Astrocyte of the cerebellum (primary cell): ENCODE results near the gene SPATS1.
"Not testable (repeated sequence)": the region's sequence is repeated elsewhere in the genome, so short reads cannot be mapped to it uniquely, and the experiment has no call there.

Experiments used
- DNase-seq: peaks from one replicate; pipeline ENCODE4 v3.0.0-alpha.2; 2011; ENCODE audit warnings: low read depth
- H3K4me3 ChIP-seq: 2 replicates; pipeline ENCODE4 v1.5.1; 2011; ENCODE audit warnings: mild to moderate bottlenecking, low read depth, low read length, moderate library complexity
- in situ Hi-C: cut with HindIII; loops from 2 replicates; pipeline ENCODE4 v1.10.0; 2017; ENCODE audit warnings: low sequenced_read_pairs
- TF ChIP-seq, protein P1 (sequence below): IDR thresholded peaks from 2 replicates; pipeline ENCODE4 v1.5.1; 2012; ENCODE audit warnings: low read length, low read depth, moderate library complexity, mild to moderate bottlenecking; ENCODE audit errors: missing control alignments

Gene SPATS1

DNA sequence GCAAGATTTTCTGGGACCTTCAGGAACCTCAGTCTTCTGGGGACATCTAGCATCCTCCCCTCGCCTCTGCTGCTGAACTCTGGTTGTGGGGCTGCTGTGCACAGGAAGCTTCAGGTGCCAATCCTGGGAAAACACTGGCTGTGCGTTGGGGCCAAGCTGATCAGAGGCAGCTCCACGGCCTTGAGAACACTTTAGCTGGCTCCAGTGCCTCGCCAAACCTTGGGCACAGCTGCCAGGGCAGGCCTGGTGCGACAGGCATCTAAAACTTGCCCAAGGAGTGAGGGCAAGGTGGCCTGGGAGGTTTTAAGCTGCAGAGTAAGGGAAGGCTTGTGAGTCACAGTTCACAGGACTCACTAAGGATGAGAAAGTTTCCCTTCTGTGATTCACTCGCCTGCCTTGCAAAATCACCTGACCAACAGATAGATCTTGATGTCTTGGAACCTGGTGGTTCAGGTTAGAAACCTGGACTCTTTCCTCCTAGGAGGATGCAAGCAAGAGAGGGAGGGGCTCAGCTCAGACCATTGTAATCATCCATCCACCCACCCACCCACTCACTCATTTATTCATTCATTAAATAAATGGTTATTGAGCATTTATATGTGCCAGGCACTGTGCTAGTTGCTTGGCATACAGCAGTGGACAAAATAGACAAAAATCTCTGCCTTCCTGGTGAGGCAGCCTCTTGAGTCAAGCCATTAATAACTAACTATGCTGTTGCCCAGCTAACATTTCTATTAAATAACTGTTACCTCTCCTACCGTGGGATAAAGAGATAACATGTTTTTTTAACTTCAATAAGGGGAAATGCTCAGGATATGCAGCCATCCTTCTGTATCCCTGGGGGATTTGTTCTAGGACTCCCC lies 2.5 kb upstream of the SPATS1 start:
- in situ Hi-C loops, result no loop called here
- no peak for DNase-seq
- TF ChIP-seq, protein P1, sequence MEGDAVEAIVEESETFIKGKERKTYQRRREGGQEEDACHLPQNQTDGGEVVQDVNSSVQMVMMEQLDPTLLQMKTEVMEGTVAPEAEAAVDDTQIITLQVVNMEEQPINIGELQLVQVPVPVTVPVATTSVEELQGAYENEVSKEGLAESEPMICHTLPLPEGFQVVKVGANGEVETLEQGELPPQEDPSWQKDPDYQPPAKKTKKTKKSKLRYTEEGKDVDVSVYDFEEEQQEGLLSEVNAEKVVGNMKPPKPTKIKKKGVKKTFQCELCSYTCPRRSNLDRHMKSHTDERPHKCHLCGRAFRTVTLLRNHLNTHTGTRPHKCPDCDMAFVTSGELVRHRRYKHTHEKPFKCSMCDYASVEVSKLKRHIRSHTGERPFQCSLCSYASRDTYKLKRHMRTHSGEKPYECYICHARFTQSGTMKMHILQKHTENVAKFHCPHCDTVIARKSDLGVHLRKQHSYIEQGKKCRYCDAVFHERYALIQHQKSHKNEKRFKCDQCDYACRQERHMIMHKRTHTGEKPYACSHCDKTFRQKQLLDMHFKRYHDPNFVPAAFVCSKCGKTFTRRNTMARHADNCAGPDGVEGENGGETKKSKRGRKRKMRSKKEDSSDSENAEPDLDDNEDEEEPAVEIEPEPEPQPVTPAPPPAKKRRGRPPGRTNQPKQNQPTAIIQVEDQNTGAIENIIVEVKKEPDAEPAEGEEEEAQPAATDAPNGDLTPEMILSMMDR, result no peak
- no peak overlapping the region for H3K4me3 ChIP-seq

DNA sequence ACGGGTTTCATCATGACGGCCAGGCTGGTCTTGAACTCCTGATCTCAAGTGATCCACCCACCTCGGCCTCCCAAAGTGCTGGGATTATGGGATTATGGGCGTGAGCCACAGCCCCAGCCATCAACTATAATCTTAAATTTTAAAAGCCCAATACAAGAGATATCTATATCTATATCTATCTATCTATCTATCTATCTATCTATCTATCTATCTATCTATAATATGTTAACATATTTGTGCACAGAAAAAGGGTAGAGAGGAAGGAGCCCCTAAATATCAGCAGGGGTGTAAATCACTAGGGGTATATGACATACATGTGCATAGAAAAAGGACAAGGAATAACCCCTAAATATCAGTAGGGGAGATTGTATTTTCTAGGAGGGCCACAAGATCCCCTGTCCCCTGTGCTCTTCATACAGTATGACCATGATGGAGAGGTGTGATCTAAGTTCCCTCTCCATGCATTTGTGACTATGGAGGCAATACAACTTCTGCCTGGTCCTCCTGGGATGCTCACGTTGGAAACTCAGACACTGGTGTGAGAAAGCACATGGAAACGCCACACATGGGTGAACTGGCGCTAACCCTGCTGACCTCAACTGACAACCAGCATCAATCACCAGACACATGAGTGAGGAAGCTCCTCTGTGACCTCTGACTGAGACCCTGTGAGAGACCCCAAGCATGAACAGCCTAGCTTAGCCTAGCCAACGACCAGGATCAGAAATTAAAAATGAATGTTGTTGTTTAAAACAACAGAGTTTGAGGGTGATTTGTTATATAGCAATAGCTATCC lies 1.2 kb upstream of the SPATS1 start:
- no peak overlapping the region for H3K4me3 ChIP-seq
- in situ Hi-C loops, result no loop called here
- TF ChIP-seq, protein P1, result no peak
- no peak for DNase-seq

DNA sequence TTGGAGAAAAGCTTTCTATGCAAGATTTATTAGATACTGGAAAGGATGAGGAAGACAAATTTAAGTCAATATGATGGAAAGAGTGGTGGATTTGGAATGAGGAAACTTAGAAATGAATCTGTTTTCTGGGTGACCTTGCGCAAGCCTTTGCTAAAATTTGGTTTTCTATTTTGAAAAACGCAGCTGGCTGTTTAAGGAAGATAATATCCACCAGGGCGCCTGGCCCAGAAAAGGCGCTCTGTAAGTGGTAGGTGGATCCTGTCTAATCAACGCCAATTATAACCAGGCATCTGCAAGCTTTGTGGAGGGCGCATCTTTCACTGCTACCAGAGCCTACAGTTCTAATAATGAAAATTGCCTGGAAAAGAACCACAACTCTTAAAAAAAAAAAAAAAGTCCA lies 398 bp upstream of the SPATS1 start:
- TF ChIP-seq, protein P1, result no peak
- no peak overlapping the region for H3K4me3 ChIP-seq
- DNase-seq, result no peak
- in situ Hi-C loops, result no loop called here

DNA sequence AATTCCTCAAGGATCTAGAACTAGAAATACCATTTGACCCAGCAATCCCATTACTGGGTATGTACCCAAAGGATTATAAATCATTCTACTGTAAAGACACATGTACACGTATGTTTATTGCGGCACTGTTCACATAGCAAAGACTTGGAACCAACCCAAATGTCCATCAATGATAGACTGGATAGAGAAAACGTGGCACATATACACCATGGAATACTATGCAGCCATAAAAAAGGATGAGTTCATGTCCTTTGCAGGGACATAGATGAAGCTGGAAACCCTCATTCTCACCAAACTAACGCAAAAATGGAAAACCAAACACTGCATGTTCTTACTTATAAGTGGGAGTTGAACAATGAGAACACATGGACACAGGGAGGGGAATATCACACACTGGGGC lies 4.4 kb downstream of the SPATS1 start:
- DNase-seq, in situ Hi-C loops, H3K4me3 ChIP-seq: not testable (repeated sequence)

DNA sequence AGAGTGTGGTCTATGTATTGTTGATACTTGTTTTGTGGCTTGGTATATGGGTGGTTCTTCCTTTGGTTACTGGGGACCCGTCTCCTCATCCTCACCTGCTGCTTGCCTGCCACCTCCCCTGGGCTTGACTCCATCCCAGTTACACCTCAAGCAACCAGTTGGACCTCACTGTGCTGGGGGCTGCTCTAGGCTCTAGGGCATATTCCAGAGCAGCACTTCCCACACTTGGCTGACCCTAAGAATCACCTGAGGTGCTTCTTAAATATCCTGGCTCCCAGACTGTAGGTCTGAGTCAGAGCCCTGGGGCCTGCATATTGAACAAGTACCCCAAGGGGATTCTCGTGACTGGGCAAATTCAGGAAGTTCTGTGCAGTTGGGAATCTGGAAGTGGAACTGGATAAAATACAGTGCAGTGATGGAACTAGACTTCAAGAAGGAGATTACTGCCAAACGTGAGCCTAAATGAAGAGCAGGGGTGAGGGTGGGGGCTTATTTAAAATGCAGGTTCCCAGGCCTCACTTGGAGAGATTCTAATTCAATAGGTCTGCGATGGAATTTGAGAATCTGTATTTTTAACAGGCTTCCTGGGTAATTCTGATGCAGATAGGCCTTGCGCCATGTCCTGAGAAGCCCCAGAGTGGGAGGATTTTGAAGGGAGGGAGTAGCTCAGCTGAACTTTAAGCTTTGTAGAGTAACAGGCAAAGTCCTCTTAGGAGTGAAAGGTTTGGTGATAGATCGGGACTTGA lies 7.6 kb downstream of the SPATS1 start:
- H3K4me3 ChIP-seq, result no peak overlapping the region
- DNase-seq, result no peak
- TF ChIP-seq, protein P1, result no peak
- in situ Hi-C loops, result no loop called here

DNA sequence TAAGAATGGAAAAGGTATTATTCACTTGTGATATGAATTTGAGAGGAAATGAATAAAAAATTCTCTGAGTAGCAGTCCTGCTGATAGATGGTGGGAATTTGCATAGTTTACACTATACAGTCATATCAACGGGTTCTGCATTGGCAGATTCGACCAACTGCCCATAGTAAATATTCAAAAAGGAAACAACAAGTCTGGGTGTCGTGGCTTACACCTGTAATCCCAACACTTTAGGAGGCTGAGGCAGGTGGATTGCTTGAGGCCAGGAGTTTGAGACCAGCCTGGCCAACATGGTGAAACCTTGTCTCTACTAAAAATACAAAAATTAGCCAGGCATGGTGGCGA lies 8.2 kb downstream of the SPATS1 start:
- in situ Hi-C loops, DNase-seq, H3K4me3 ChIP-seq: not testable (repeated sequence)

DNA sequence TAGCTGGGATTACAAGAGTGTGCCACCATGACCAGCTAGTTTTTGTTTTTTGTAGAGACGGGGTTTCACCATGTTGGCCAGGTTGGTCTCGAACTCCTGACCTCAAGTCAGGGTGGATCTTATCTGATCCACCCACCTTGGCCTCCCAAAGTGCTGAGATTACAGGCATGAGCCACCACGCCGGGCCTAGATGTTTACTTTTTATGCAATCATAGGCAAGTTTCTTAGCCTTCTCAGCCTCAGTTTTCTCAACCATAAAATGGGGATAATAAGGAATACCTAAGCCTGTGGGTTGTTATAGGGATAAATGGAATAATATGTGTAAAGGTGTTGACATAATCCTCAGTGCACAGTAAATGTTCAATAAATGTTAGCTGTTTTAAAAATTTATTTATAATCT lies 9.8 kb downstream of the SPATS1 start:
- TF ChIP-seq, protein P1, result no peak
- no peak for DNase-seq
- H3K4me3 ChIP-seq, result no peak overlapping the region
- in situ Hi-C loops, result no loop called here
